A549 (cell line): ENCODE data around the gene SLC48A1. TPM values are rescaled to one million over a fixed set of nuclear protein-coding genes. Genes with fewer than 3 reads are reported as not detected.

ENCODE experiments used
- ATAC-seq, 2 experiments: fragments of 200-7000 bp in 1 of 2; fragments of >200 bp in 1 of 2; cut with Nextera tagmentation in 1 of 2; cut with Tn5 transposase in 1 of 2; 3 replicates each; pipeline versions ENCODE4 v1.8.0 to v1.9.1; 2018 to 2020; ENCODE audit warnings: mild to moderate bottlenecking in 1 of 2, moderate library complexity in 1 of 2
- CTCF ChIA-PET: fragments of 300-600 bp; sonication (Branson Sonifier 250); formaldehyde crosslinking; extraction: SDS; loops from one replicate; lab custom pipeline; 2021; ENCODE audit warnings: antibody characterized with exemption, inconsistent platforms; lab: Yijun Ruan, JAX
- POLR2A ChIA-PET: fragments of 350-600 bp; formaldehyde crosslinking; extraction: SDS; loops from one replicate; lab custom pipeline; 2021; ENCODE audit warnings: antibody characterized with exemption, inconsistent platforms; lab: Yijun Ruan, JAX
- DNase-seq, 2 experiments: peaks; one replicate each; pipeline versions ENCODE4 v3.0.0 to v3.0.0-alpha.2; 2011 to 2016; ENCODE audit warnings: low read depth in 1 of 2, low spot score in 1 of 2
- FAIRE-seq: peaks from 2 replicates; lab custom pipeline; 2011; peaks lifted over from hg19 to GRCh38; lab: Jason Lieb, UNC
- H3K27ac ChIP-seq, 2 experiments: fragments of >200 bp; sonication (Bioruptor Twin); formaldehyde crosslinking; 3 replicates each; pipeline ENCODE4 v1.5.1; 2016 to 2017
- H3K4me1 ChIP-seq: fragments of >200 bp; sonication (Bioruptor Twin); formaldehyde crosslinking; 3 replicates; pipeline ENCODE4 v1.6.1; 2016
- H3K4me2 ChIP-seq: fragments of >200 bp; sonication (Bioruptor Twin); formaldehyde crosslinking; 3 replicates; pipeline ENCODE4 v1.6.1; 2016
- H3K4me3 ChIP-seq: fragments of >200 bp; sonication (Bioruptor Twin); formaldehyde crosslinking; 3 replicates; pipeline ENCODE4 v1.5.1; 2016
- H3K9me3 ChIP-seq: fragments of >200 bp; sonication (Bioruptor Twin); formaldehyde crosslinking; 3 replicates; pipeline ENCODE4 v1.6.1; 2016
- BHLHE40 ChIP-seq: IDR thresholded peaks from 2 replicates; pipeline ENCODE4 v1.6.1; 2012; ENCODE audit warnings: low read depth, low read length, inconsistent platforms
- CBX2 ChIP-seq: fragments of 200-600 bp; sonication (generic); IDR thresholded peaks from 2 replicates; pipeline ENCODE4 v1.6.1; 2016; ENCODE audit warnings: low read depth, mild to moderate bottlenecking, borderline replicate concordance
- CBX8 ChIP-seq: fragments of 200-600 bp; sonication (generic); IDR thresholded peaks from 2 replicates; pipeline ENCODE4 v1.6.1; 2016
- CHD2 ChIP-seq: fragments of 150-350 bp; IDR thresholded peaks from 2 replicates; pipeline ENCODE4 v1.6.1; 2014; ENCODE audit warnings: low read length; ENCODE audit not compliant: partially characterized antibody
- EHF ChIP-seq: fragments of 250-450 bp; sonication (Bioruptor Pico); IDR thresholded peaks from 2 replicates; pipeline ENCODE4 v1.5.0; 2020; ENCODE audit warnings: mild to moderate bottlenecking
- EHMT2 ChIP-seq: fragments of 200-600 bp; sonication (generic); IDR thresholded peaks from 2 replicates; pipeline ENCODE4 v1.6.1; 2016; ENCODE audit warnings: antibody characterized with exemption, low read depth, mild to moderate bottlenecking, moderate library complexity
- EP300 ChIP-seq, 2 experiments: fragments of >200 bp; sonication (Bioruptor Twin); formaldehyde crosslinking; IDR thresholded peaks; 2 replicates in 1 of 2; 3 replicates in 1 of 2; pipeline ENCODE4 v1.6.1; 2016 to 2017
- ESRRA ChIP-seq: fragments of 150-350 bp; IDR thresholded peaks from 2 replicates; pipeline ENCODE4 v1.6.1; 2014; ENCODE audit warnings: mild to moderate bottlenecking, low read length, borderline replicate concordance
- FOSB ChIP-seq: fragments of 250-450 bp; sonication (Bioruptor Pico); IDR thresholded peaks from 2 replicates; pipeline ENCODE4 v1.5.0; 2020; ENCODE audit warnings: mild to moderate bottlenecking, moderate library complexity
- FOXS1 ChIP-seq: fragments of 250-450 bp; sonication (Bioruptor Pico); IDR thresholded peaks from 2 replicates; pipeline ENCODE4 v1.5.0; 2020; ENCODE audit warnings: mild to moderate bottlenecking, moderate library complexity
- HDAC2 ChIP-seq: fragments of 200-600 bp; sonication (generic); IDR thresholded peaks from 2 replicates; pipeline ENCODE4 v1.6.1; 2016
- HEYL ChIP-seq: fragments of 250-450 bp; sonication (Bioruptor Pico); IDR thresholded peaks from 2 replicates; pipeline ENCODE4 v1.8.0; 2021; ENCODE audit warnings: mild to moderate bottlenecking, moderate library complexity
- HOXA7 ChIP-seq: fragments of 250-450 bp; sonication (Bioruptor Pico); IDR thresholded peaks from 2 replicates; pipeline ENCODE4 v1.5.0; 2020; ENCODE audit warnings: mild to moderate bottlenecking, moderate library complexity
- JUN ChIP-seq, 2 experiments: fragments of >200 bp; sonication (Bioruptor Twin); formaldehyde crosslinking; IDR thresholded peaks; 2 replicates in 1 of 2; 3 replicates in 1 of 2; pipeline ENCODE4 v1.6.1; 2016 to 2017
- JUNB ChIP-seq: fragments of >200 bp; sonication (Bioruptor Twin); formaldehyde crosslinking; IDR thresholded peaks from 2 replicates; pipeline ENCODE4 v1.6.1; 2016
- MAX ChIP-seq: IDR thresholded peaks from 2 replicates; pipeline ENCODE4 v1.6.1; 2012
- MAZ ChIP-seq: fragments of 150-350 bp; IDR thresholded peaks from 2 replicates; pipeline ENCODE4 v1.6.1; 2014; ENCODE audit warnings: antibody characterized with exemption, low read depth, low read length, borderline replicate concordance
- POLR2AphosphoS2 ChIP-seq: conservative IDR thresholded peaks from 2 replicates; pipeline ENCODE4 v1.6.1; 2012; ENCODE audit warnings: low read length, improper control_type of control experiment, inconsistent platforms
- RARB ChIP-seq: fragments of 250-450 bp; sonication (Bioruptor Pico); IDR thresholded peaks from 2 replicates; pipeline ENCODE4 v1.8.0; 2021; ENCODE audit warnings: mild to moderate bottlenecking, moderate library complexity
- RCOR1 ChIP-seq: fragments of 150-350 bp; IDR thresholded peaks from 2 replicates; pipeline ENCODE4 v1.6.1; 2014; ENCODE audit warnings: antibody characterized with exemption, low read length, low read depth
- RFX5 ChIP-seq: fragments of 450-650 bp; IDR thresholded peaks from 2 replicates; pipeline ENCODE4 v1.7.1; 2014; ENCODE audit warnings: antibody characterized with exemption, mild to moderate bottlenecking, moderate library complexity
- SMC3 ChIP-seq: fragments of >200 bp; sonication (Bioruptor Twin); formaldehyde crosslinking; IDR thresholded peaks from 3 replicates; pipeline ENCODE4 v1.6.1; 2018; ENCODE audit warnings: inconsistent platforms
- SREBF2 ChIP-seq: fragments of 450-650 bp; IDR thresholded peaks from 2 replicates; pipeline ENCODE4 v1.6.1; 2014; ENCODE audit warnings: mild to moderate bottlenecking, moderate library complexity
- TFCP2L1 ChIP-seq: fragments of 250-450 bp; sonication (Bioruptor Pico); IDR thresholded peaks from 2 replicates; pipeline ENCODE4 v1.5.0; 2021; ENCODE audit warnings: mild to moderate bottlenecking
- ZC3H11A ChIP-seq: fragments of 450-650 bp; IDR thresholded peaks from 2 replicates; pipeline ENCODE4 v1.6.1; 2014; ENCODE audit warnings: antibody characterized with exemption, mild to moderate bottlenecking
- ZFP36 ChIP-seq: fragments of 450-650 bp; IDR thresholded peaks from 2 replicates; pipeline ENCODE4 v1.6.1; 2014; ENCODE audit warnings: borderline replicate concordance; ENCODE audit not compliant: partially characterized antibody
- ZSCAN20 ChIP-seq: fragments of 250-450 bp; sonication (Bioruptor Pico); IDR thresholded peaks from 2 replicates; pipeline ENCODE4 v1.8.0; 2022; ENCODE audit warnings: mild to moderate bottlenecking, moderate library complexity
- WGBS: methylation state at CpG from one replicate; pipeline ENCODE4 v1.1.6; 2017; ENCODE audit errors: missing lambda C conversion rate; 5-methylcytosine and 5-hydroxymethylcytosine counted together
- polyA plus RNA-seq, 4 experiments: library from polyadenylated mRNA; depleted of rRNA in 3 of 4; stranded (reverse); fragments of >200 nt; fragmentation: RNase III in 1 of 4; extraction: RNeasy Plus Mini Kit Qiagen cat#74134 plus additional on column Dnase treatment in 1 of 4; gene quantifications; 2 replicates in 3 of 4; 3 replicates in 1 of 4; pipeline ENCODE4 v1.2.3, GENCODE V29; 2011 to 2017
- TF ChIP-seq, protein P1 (sequence below): fragments of >200 bp; sonication (Bioruptor Twin); formaldehyde crosslinking; IDR thresholded peaks from 2 replicates; pipeline ENCODE4 v1.6.1; 2016
- TF ChIP-seq, protein P2 (sequence below): fragments of >200 bp; sonication (Bioruptor Twin); formaldehyde crosslinking; IDR thresholded peaks from 3 replicates; pipeline ENCODE4 v1.5.1; 2016
- TF ChIP-seq, protein P3 (sequence below): fragments of 200-600 bp; sonication (generic); IDR thresholded peaks from 2 replicates; pipeline ENCODE4 v1.6.1; 2016; ENCODE audit warnings: antibody characterized with exemption, mild to moderate bottlenecking, moderate library complexity

SLC48A1 gene
- polyA plus RNA-seq, 2 of the 4 experiments (the other 2 are of a cell fraction): 25.1 to 32.6 TPM

DNA sequence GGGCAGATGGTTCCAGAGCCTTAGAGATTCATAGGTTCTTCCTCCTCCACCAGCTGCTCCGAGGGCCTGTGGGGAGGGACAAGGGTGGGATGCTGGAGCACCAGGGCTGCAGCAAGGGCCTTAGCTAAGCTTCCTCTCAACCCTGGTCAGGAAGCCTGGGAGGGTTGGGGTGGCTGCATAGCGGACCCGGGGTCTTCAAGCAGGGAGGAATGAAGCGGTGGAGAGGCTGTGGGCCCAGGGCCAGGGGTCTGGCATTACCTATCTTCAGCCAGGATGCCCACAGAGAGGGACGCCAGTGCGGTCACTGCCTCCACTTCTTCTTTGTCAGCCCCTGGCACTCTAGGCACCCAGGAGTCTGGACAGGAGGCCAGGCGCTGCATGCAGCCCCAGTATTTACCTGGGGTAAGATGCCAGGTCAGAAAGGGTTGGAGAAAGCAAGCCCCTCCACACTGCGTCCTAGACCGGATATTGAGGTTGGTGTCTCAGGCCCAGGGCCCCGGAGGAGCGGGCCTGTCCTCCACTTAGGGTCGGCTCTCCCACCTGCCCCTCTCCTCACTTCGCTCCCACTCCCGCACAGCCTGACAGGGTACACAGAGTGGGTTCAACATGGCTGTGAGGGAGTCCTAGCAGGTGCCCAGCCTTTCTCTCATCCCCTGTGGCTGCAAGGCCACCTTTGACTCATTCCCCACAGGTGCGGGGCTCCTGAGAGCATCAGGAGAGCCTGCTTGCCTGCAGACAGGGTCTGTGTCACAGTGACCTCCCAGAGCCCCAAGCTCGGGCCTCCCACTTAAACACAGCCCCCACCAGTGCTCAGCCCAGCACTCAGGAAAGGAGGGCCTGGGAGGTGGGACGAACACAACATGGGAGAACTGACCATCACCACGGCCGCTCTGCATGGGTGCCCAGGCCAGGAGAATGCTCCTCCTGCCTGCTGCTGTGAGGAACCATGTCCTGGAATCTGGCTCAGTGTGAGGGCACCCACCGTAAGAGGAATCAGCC lies 11.1 kb downstream of the SLC48A1 start:
- FAIRE-seq: no peak
- ChIA-PET POLR2A (no interaction called here), CTCF (interaction anchor here (1.0 to 59.0 kb wide), 4 partner anchors 10 to 55 kb away, joined by 4 to 1532 read pairs (median 702); partner anchors contain the start of genes ENDOU, RAPGEF3 and SLC48A1)

GRCh38 chr12:47785036-47785886 lies 12.2 kb downstream of the SLC48A1 start:
- POLR2A ChIA-PET: interaction anchor here (1.1 kb wide), 1 partner anchor 45 kb away, joined by 3 read pairs; no protein-coding TSS in a partner anchor
- CTCF ChIA-PET: interaction anchor here (0.7 to 59.0 kb wide), 8 partner anchors 6 to 54 kb away, joined by 3 to 1532 read pairs (median 16); partner anchors contain the start of genes ENDOU and RAPGEF3
- Histone ChIP-seq H3K4me3 (no peak overlapping the region), H3K27ac (no peak overlapping the region), H3K4me2 (no peak overlapping the region), H3K4me1 (no peaks in the 10 kb centered on the region), H3K9me3 (no peaks in the 10 kb centered on the region)
- TF ChIP-seq, protein P1, sequence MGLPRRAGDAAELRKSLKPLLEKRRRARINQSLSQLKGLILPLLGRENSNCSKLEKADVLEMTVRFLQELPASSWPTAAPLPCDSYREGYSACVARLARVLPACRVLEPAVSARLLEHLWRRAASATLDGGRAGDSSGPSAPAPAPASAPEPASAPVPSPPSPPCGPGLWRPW: no peak
- TF ChIP-seq ZFP36 (no peak), HDAC2 (no peak), RFX5 (no peak), CBX2 (no peak), ZC3H11A (no peak), RARB (no peak), CBX8 (no peak), CHD2 (no peak), RCOR1 (no peak), MAX (no peak), BHLHE40 (no peak), POLR2AphosphoS2 (no peak), HEYL (CRISPR knock-in tag) (no peak)
- TF ChIP-seq, protein P2, sequence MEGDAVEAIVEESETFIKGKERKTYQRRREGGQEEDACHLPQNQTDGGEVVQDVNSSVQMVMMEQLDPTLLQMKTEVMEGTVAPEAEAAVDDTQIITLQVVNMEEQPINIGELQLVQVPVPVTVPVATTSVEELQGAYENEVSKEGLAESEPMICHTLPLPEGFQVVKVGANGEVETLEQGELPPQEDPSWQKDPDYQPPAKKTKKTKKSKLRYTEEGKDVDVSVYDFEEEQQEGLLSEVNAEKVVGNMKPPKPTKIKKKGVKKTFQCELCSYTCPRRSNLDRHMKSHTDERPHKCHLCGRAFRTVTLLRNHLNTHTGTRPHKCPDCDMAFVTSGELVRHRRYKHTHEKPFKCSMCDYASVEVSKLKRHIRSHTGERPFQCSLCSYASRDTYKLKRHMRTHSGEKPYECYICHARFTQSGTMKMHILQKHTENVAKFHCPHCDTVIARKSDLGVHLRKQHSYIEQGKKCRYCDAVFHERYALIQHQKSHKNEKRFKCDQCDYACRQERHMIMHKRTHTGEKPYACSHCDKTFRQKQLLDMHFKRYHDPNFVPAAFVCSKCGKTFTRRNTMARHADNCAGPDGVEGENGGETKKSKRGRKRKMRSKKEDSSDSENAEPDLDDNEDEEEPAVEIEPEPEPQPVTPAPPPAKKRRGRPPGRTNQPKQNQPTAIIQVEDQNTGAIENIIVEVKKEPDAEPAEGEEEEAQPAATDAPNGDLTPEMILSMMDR: no peak
- DNase-seq (no peak), ATAC-seq (no peak), FAIRE-seq (no peak)
- WGBS: 91% methylated on average over 13 of the region's 15 CpGs

More for the DNA sequence above, 11.1 kb downstream of the SLC48A1 start:
- DNase-seq (no peak), ATAC-seq (no peak)
- WGBS: 93% methylated on average over 20 of the region's 20 CpGs
- Histone ChIP-seq H3K4me1 (peaks cover under 1% of the 10 kb centered on the region; the same call in 2 of the 3 replicates), H3K9me3 (no peaks in the 10 kb centered on the region), H3K27ac (no peak overlapping the region), H3K4me2 (no peak overlapping the region), H3K4me3 (no peak overlapping the region)
- no peak for TF ChIP-seq JUNB
- TF ChIP-seq EHMT2: no peak
- TF ChIP-seq, protein P3, sequence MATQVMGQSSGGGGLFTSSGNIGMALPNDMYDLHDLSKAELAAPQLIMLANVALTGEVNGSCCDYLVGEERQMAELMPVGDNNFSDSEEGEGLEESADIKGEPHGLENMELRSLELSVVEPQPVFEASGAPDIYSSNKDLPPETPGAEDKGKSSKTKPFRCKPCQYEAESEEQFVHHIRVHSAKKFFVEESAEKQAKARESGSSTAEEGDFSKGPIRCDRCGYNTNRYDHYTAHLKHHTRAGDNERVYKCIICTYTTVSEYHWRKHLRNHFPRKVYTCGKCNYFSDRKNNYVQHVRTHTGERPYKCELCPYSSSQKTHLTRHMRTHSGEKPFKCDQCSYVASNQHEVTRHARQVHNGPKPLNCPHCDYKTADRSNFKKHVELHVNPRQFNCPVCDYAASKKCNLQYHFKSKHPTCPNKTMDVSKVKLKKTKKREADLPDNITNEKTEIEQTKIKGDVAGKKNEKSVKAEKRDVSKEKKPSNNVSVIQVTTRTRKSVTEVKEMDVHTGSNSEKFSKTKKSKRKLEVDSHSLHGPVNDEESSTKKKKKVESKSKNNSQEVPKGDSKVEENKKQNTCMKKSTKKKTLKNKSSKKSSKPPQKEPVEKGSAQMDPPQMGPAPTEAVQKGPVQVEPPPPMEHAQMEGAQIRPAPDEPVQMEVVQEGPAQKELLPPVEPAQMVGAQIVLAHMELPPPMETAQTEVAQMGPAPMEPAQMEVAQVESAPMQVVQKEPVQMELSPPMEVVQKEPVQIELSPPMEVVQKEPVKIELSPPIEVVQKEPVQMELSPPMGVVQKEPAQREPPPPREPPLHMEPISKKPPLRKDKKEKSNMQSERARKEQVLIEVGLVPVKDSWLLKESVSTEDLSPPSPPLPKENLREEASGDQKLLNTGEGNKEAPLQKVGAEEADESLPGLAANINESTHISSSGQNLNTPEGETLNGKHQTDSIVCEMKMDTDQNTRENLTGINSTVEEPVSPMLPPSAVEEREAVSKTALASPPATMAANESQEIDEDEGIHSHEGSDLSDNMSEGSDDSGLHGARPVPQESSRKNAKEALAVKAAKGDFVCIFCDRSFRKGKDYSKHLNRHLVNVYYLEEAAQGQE: no peak
- no peak for TF ChIP-seq EP300 (IDR thresholded peaks at IDR 0.05)
- no peak for TF ChIP-seq ESRRA
- TF ChIP-seq FOSB: no peak
- TF ChIP-seq SMC3: no peak
- no peak for TF ChIP-seq TFCP2L1 (CRISPR knock-in tag)
- no peak for TF ChIP-seq ZSCAN20 (CRISPR knock-in tag)
- TF ChIP-seq EHF: no peak
- no peak for TF ChIP-seq HOXA7 (CRISPR knock-in tag)
- no peak for TF ChIP-seq CHD2
- no peak for TF ChIP-seq MAZ
- no peak for TF ChIP-seq HEYL (CRISPR knock-in tag)
- no peak for TF ChIP-seq HDAC2
- no peak for TF ChIP-seq FOXS1 (CRISPR knock-in tag)
- TF ChIP-seq SREBF2: no peak
- TF ChIP-seq JUN (IDR thresholded peaks at IDR 0.05): no peak; a peak in 2 of 5 replicates
